Measurements from ENCODE around the gene IL18.

DNA sequence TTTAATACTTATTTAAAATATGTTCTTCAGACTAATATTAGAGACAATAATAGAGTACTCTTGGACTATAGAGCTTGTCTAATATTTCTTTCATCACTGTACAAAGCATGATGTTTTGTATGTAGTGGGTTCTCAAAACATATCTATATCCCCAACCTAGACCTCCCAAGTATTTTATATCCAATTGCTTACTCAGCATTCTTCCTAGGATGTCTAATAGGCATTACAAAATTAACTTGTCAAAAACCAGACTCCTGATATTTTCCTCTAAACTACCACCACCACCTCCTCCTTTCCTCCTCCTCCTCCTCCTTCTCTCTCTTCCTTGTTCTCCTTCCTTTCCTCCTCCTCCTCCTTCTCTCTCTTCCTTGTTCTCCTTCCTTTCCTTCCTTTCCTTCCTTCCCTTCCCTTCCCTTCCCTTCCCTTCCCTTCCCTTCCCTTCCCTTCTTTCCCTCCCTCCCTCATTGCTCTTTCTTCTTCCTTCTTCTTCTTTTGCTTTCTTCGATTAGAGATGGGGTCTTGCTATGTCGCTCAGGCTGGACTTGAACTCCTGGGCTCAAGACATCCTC lies 32.7 kb upstream of the IL18 start:
- TF ChIP-seq POLR2A (IDR thresholded peaks at IDR 0.05) (no peak), CTCF (IDR thresholded peaks at IDR 0.05) (no peak)

Data from thyroid gland (tissue), 4 donors.